CD4-positive, CD25-positive, alpha-beta regulatory T cell (primary cell): ENCODE data around the gene TMEM117. TPM values are rescaled to one million over a fixed set of nuclear protein-coding genes. Genes with fewer than 3 reads are reported as not detected.

Source experiments
- ATAC-seq, 2 donors: fragments of 150-1000 bp; cut with Tn5 transposase; one replicate each; pipeline ENCODE4 v1.10.0; 2021; ENCODE audit warnings: low read depth in 2 of 2, moderate number of reproducible peaks in 2 of 2, moderate library complexity in 1 of 2
- DNase-seq, 3 donors: peaks; one replicate each; pipeline versions ENCODE4 v3.0.0 to v3.0.0-alpha.2; 2012 to 2022; ENCODE audit warnings: mixed read lengths in 1 of 3
- H3K27ac ChIP-seq: one replicate; pipeline ENCODE4 v1.7.0; 2013; ENCODE audit warnings: mild to moderate bottlenecking, low read length; ENCODE audit not compliant: insufficient read depth, poor library complexity, severe bottlenecking
- H3K27me3 ChIP-seq: one replicate; pipeline ENCODE4 v1.7.0; 2013; ENCODE audit warnings: low read length; ENCODE audit not compliant: control insufficient read depth, insufficient read depth
- H3K36me3 ChIP-seq: one replicate; pipeline ENCODE4 v1.7.0; 2013; ENCODE audit warnings: mild to moderate bottlenecking, low read length, moderate library complexity; ENCODE audit not compliant: control insufficient read depth, insufficient read depth
- H3K4me1 ChIP-seq: 2 replicates; pipeline ENCODE4 v1.7.0; 2013; ENCODE audit warnings: mild to moderate bottlenecking, low read length; ENCODE audit not compliant: insufficient read depth, control insufficient read depth, poor library complexity, severe bottlenecking
- H3K4me3 ChIP-seq: one replicate; pipeline ENCODE4 v1.7.0; 2013; ENCODE audit warnings: low read depth, mild to moderate bottlenecking, low read length, moderate library complexity
- H3K9me3 ChIP-seq, 2 experiments: 1 replicate in 1 of 2; 2 replicates in 1 of 2; pipeline ENCODE4 v1.7.0; 2013; ENCODE audit warnings: low read length in 2 of 2, mild to moderate bottlenecking in 1 of 2, moderate library complexity in 1 of 2; ENCODE audit not compliant: control insufficient read depth in 2 of 2
- H3K27ac Mint-ChIP-seq, 3 donors: one replicate each; pipeline ENCODE4 v1.8.0; 2020 to 2022; ENCODE audit warnings: mild to moderate bottlenecking in 3 of 3, mixed read lengths in 3 of 3, moderate library complexity in 2 of 3
- H3K27me3 Mint-ChIP-seq: one replicate; pipeline ENCODE4 v1.8.0; 2022; ENCODE audit warnings: mild to moderate bottlenecking, mixed read lengths
- H3K36me3 Mint-ChIP-seq: one replicate; pipeline ENCODE4 v1.8.0; 2020; ENCODE audit warnings: mixed read lengths
- H3K4me1 Mint-ChIP-seq, 4 donors: one replicate each; pipeline ENCODE4 v1.8.0; 2020 to 2022; ENCODE audit warnings: mixed read lengths in 4 of 4, mild to moderate bottlenecking in 1 of 4
- H3K4me3 Mint-ChIP-seq, 4 donors: one replicate each; pipeline ENCODE4 v1.8.0; 2020 to 2022; ENCODE audit warnings: mild to moderate bottlenecking in 4 of 4, mixed read lengths in 4 of 4, moderate library complexity in 3 of 4
- H3K9me3 Mint-ChIP-seq, 7 donors: one replicate each; pipeline ENCODE4 v1.8.0; 2020 to 2022; ENCODE audit warnings: mixed read lengths in 7 of 7, mild to moderate bottlenecking in 3 of 7, moderate library complexity in 2 of 7
- polyA plus RNA-seq, 4 donors: library from polyadenylated mRNA; unstranded; fragments of 300-500 nt; fragmentation: Illumina TruSeq; gene quantifications; one replicate each; pipeline ENCODE4 v1.2.3, GENCODE V29; 2021
- total RNA-seq: library from RNA; stranded (reverse); gene quantifications from one replicate; pipeline ENCODE4 v1.2.3, GENCODE V29; 2022

Gene TMEM117
- total and polyA plus RNA-seq, 5 donors from 2014 or later, result 2.4 to 4.7 (median 3.2) TPM

DNA sequence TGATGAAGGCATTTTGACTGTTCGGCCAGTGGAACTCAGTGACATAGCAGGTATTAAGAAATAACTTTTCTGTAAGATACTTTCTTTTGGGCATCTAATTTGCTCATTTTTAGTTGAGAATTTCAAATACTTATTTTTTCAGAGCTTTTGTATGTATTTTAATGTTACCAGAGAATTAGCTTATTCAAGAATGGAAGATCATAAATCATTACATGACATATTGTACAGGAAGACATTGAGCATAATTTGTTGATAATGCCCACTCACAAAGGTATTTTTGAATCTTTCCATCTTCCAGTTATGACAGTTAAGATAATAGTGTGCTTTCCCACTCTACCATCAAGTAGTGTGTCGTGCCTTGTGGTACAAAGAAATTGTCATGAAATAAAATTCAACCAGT, 36.5 kb downstream of the TMEM117 start:
- H3K4me3 ChIP-seq, result no peak overlapping the region
- H3K27me3 ChIP-seq, result no peaks in the 10 kb centered on the region
- peaks cover 0 to 1% (median 0%) of the 10 kb centered on the region in 7 donors for H3K9me3 Mint-ChIP-seq
- DNase-seq (no peak), ATAC-seq (no peak)
- H3K27ac ChIP-seq, result no peak overlapping the region
- no peaks in the 10 kb centered on the region for H3K4me1 ChIP-seq
- H3K27me3 Mint-ChIP-seq, result no peaks in the 10 kb centered on the region
- H3K36me3 ChIP-seq, result no peaks in the 10 kb centered on the region
- H3K4me3 Mint-ChIP-seq, result no peak overlapping the region
- H3K27ac Mint-ChIP-seq, result no peak overlapping the region
- H3K4me1 Mint-ChIP-seq, result no peaks in the 10 kb centered on the region
- no peaks in the 10 kb centered on the region for H3K36me3 Mint-ChIP-seq
- H3K9me3 ChIP-seq, result no peaks in the 10 kb centered on the region

DNA sequence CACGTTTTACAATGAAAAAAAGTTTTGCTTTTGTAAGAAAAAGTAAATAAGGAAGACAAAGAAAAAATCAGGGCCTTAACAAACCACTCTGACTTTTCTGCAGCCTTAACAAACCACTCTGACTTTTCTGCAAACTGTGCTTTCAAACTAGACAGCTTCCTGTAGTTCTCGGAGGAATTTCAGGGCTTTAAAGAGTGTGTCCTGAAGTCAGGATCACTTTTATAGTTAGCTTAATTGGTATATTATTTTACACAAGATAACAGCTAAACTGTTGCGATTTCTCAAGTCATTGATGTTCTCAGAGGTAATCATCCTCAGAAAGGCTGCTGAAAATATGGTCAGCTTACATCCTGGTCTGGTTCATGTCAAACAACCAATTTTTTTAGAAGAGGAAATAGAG, 42.2 kb downstream of the TMEM117 start:
- H3K36me3 Mint-ChIP-seq, result no peaks in the 10 kb centered on the region
- no peak overlapping the region for H3K4me3 Mint-ChIP-seq
- Histone ChIP-seq H3K4me3 (no peak overlapping the region), H3K9me3 (no peaks in the 10 kb centered on the region), H3K27ac (no peak overlapping the region), H3K36me3 (no peaks in the 10 kb centered on the region), H3K4me1 (no peaks in the 10 kb centered on the region), H3K27me3 (no peaks in the 10 kb centered on the region)
- H3K27ac Mint-ChIP-seq, result no peak overlapping the region
- ATAC-seq, result no peak
- DNase-seq, result no peak
- no peaks in the 10 kb centered on the region for H3K27me3 Mint-ChIP-seq
- peaks cover 0 to 1% (median 0%) of the 10 kb centered on the region in 7 donors for H3K9me3 Mint-ChIP-seq
- no peaks in the 10 kb centered on the region for H3K4me1 Mint-ChIP-seq

DNA sequence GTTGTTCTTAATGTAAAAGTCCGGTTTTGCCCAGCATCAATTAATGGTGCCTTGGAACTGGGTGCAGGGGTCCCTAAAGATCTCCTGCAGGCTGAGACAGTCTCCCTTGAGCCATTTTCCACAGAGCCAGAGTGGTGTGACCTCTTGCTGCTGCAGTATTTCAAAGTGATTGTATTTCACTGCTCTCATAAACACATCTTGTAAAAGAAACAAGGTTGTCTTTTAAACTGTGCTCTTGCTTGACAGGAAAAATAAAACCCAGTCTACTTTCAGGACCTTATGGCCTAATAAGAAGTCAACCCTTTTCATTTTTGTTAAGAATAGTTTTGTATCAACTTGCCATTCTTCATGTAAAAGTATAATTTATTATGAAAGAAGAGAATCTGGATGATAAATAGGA, 44.7 kb downstream of the TMEM117 start:
- no peak for DNase-seq
- no peak overlapping the region for H3K27ac ChIP-seq
- H3K4me1 ChIP-seq, result no peaks in the 10 kb centered on the region
- no peaks in the 10 kb centered on the region for H3K9me3 ChIP-seq
- no peaks in the 10 kb centered on the region for H3K4me1 Mint-ChIP-seq
- no peaks in the 10 kb centered on the region for H3K27me3 ChIP-seq
- ATAC-seq, result no peak
- no peaks in the 10 kb centered on the region for H3K36me3 ChIP-seq
- H3K27ac Mint-ChIP-seq, result no peak overlapping the region
- H3K4me3 Mint-ChIP-seq, result no peak overlapping the region
- no peaks in the 10 kb centered on the region for H3K27me3 Mint-ChIP-seq
- H3K36me3 Mint-ChIP-seq, result no peaks in the 10 kb centered on the region
- H3K9me3 Mint-ChIP-seq, result no peaks in the 10 kb centered on the region
- no peak overlapping the region for H3K4me3 ChIP-seq

DNA sequence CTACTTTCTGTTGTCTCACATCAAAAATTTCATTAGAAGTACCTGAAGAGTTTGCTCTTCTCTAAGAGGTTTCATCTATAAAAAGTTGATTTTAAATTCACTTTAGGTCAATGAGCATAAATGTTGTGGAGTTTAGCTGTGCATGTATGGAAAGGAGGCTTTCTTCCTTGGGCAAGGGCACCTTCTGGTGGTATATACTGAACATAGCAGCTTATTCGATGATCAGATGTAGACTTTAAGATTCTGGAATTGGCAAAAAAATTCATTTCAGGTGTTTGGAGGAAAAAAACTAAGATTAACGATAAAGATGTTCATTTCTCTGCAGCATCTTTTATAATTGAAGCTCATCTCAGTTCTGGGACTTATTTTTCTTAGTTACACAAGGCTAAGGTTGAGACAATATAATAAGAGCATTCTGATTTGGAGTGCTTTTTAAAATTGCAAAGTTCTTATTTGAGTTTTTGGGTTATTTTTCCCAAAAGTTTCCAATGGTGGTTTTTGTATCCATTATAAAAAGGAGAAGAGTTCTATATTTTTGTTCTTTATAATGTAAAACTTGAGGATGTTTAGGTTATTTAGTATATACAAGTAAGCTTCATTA, 46.8 kb downstream of the TMEM117 start:
- Mint-ChIP-seq H3K36me3 (no peaks in the 10 kb centered on the region), H3K4me3 (no peak overlapping the region), H3K27ac (peak overlapping the region in 1 of 3 donors; percentile 17), H3K9me3 (no peaks in the 10 kb centered on the region), H3K4me1 (no peaks in the 10 kb centered on the region), H3K27me3 (no peaks in the 10 kb centered on the region)
- Histone ChIP-seq H3K9me3 (no peaks in the 10 kb centered on the region), H3K27me3 (no peaks in the 10 kb centered on the region), H3K36me3 (no peaks in the 10 kb centered on the region), H3K27ac (no peak overlapping the region), H3K4me3 (no peak overlapping the region), H3K4me1 (no peaks in the 10 kb centered on the region)
- ATAC-seq (peak; percentile 80 to 87), DNase-seq (peak in 2 of 3 donors; percentile 48 to 67)

DNA sequence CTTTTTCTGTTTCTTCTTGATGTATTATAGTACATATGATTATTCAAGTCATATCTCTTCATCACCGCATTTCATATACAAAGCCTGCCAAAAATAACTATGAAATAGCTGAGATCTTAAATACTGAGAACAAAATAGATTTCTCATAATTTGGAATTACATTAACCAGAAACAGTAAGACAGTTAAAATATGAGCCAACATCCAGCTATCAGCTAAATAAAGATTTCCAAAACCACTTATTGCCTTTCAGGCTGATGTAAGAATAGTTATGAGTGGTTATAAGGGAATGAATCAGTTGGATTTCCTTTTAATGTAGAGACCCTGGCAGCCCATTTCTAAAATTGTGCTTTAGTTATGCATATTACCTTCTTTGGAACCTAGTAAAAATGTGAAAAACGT, 47.4 kb downstream of the TMEM117 start:
- H3K4me3 Mint-ChIP-seq, result no peak overlapping the region
- no peaks in the 10 kb centered on the region for H3K9me3 Mint-ChIP-seq
- H3K27ac Mint-ChIP-seq, result no peak overlapping the region
- Histone ChIP-seq H3K27ac (no peak overlapping the region), H3K27me3 (no peaks in the 10 kb centered on the region), H3K9me3 (no peaks in the 10 kb centered on the region), H3K4me1 (no peaks in the 10 kb centered on the region), H3K36me3 (no peaks in the 10 kb centered on the region), H3K4me3 (no peak overlapping the region)
- no peaks in the 10 kb centered on the region for H3K36me3 Mint-ChIP-seq
- H3K27me3 Mint-ChIP-seq, result no peaks in the 10 kb centered on the region
- DNase-seq (no peak), ATAC-seq (no peak)
- no peaks in the 10 kb centered on the region for H3K4me1 Mint-ChIP-seq

DNA sequence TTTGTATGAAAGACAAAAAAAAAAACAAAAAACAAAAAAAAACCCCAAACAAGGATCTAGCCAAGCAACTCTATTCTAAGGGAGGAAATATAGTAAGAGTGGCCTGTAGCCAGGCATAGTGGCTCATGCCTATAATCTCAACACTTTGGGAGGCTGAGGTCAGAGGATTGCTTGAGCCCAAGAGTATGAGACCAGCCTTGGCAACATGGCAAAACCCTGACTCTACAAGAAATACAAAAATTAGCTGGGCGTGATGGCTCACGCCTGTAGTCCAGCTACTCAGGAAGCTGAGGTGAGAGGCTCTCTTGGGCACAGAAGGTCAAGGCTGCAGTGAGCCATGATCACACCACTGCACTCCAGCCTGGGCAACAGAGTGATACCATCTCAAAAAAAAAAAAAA, 47.9 kb downstream of the TMEM117 start:
- Histone ChIP-seq H3K27me3 (no peaks in the 10 kb centered on the region), H3K4me3 (no peak overlapping the region), H3K9me3 (no peaks in the 10 kb centered on the region), H3K27ac (no peak overlapping the region), H3K4me1 (no peaks in the 10 kb centered on the region), H3K36me3 (no peaks in the 10 kb centered on the region)
- Mint-ChIP-seq H3K27ac (no peak overlapping the region), H3K27me3 (no peaks in the 10 kb centered on the region), H3K4me3 (no peak overlapping the region), H3K9me3 (no peaks in the 10 kb centered on the region), H3K36me3 (no peaks in the 10 kb centered on the region), H3K4me1 (no peaks in the 10 kb centered on the region)
- no peak for ATAC-seq
- no peak for DNase-seq

DNA sequence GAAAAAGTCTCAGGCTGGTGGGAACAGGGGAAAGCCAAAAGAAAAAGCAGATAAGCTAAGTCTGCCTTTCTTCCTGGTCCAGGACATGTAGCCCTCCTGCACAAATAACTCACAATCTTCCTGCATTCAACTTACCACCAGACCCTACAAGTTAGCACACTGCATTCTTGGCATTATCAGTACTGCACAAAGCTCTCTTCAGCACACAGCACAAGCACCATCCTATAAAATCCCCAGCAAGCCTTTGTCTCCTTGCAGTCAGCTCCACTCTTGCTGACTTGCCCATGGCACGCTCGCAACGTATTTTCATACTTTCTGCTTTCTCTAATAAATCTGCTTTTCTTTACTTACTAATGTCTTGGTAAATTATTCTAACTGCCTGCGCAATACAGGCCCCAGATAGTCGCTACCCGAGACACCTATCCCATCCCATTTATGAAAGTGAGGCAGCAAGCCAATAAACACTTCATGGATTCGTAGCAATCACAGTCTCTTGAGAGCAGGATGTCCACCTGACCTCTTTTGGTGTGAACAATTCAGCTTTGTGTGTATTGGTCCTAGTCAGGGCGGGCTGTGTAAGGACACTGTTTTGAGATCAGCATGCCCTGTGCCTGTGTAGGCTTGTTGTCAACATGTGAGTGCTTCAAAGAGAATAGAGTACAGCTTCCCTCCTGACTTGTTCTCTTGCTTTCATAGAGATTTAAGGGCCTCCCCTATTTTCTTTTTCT, 49.0 kb downstream of the TMEM117 start:
- no peaks in the 10 kb centered on the region for H3K36me3 ChIP-seq
- H3K27ac Mint-ChIP-seq, result peak overlapping the region in 1 of 3 donors; percentile 27
- no peaks in the 10 kb centered on the region for H3K27me3 Mint-ChIP-seq
- H3K4me1 ChIP-seq, result no peaks in the 10 kb centered on the region
- no peaks in the 10 kb centered on the region for H3K27me3 ChIP-seq
- H3K27ac ChIP-seq, result no peak overlapping the region
- H3K9me3 ChIP-seq, result no peaks in the 10 kb centered on the region
- no peaks in the 10 kb centered on the region for H3K9me3 Mint-ChIP-seq
- H3K36me3 Mint-ChIP-seq, result no peaks in the 10 kb centered on the region
- ATAC-seq (no peak), DNase-seq (no peak)
- H3K4me1 Mint-ChIP-seq, result no peaks in the 10 kb centered on the region
- no peak overlapping the region for H3K4me3 ChIP-seq
- no peak overlapping the region for H3K4me3 Mint-ChIP-seq

DNA sequence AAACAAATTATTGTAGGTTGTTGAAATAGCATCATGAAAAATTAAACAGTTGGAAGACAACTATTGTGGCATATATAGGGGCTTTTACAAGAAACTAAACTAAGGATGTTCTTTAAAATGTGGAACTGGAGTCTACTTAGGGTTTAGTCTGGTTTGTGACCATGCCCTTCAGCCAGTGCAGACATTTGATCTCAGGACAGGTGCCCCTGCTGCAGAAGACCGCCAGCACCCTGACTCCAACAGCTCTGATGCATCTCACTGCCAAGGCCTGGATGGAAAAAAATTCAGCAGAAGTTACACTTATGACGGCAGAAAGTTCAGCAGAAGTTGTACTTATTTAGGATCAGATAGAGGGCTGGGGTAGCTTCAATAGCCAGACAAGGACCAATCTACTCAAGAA, 51.5 kb downstream of the TMEM117 start:
- no peak overlapping the region for H3K27ac Mint-ChIP-seq
- DNase-seq, result no peak
- ATAC-seq, result no peak
- H3K4me1 ChIP-seq, result no peaks in the 10 kb centered on the region
- H3K9me3 ChIP-seq, result peaks cover 0 to 5% of the 10 kb centered on the region in 2 experiments
- H3K36me3 ChIP-seq, result no peaks in the 10 kb centered on the region
- H3K27ac ChIP-seq, result no peak overlapping the region
- peaks cover 0 to 2% (median 0%) of the 10 kb centered on the region in 7 donors for H3K9me3 Mint-ChIP-seq
- no peaks in the 10 kb centered on the region for H3K4me1 Mint-ChIP-seq
- no peak overlapping the region for H3K4me3 ChIP-seq
- H3K27me3 Mint-ChIP-seq, result no peaks in the 10 kb centered on the region
- H3K36me3 Mint-ChIP-seq, result no peaks in the 10 kb centered on the region
- H3K27me3 ChIP-seq, result no peaks in the 10 kb centered on the region
- H3K4me3 Mint-ChIP-seq, result no peak overlapping the region
